Fibroblast of pulmonary artery (primary cell): ENCODE data around the gene C10orf71.

Source experiments
- DNase-seq: peaks from one replicate; pipeline ENCODE4 v3.0.0-alpha.2; 2010; ENCODE audit warnings: low read depth
- H3K4me3 ChIP-seq: replicated peaks from 2 replicates; pipeline ENCODE4 v1.5.1; 2011; ENCODE audit warnings: low read depth, mild to moderate bottlenecking, control low read depth, low read length, moderate library complexity
- TF ChIP-seq, protein P1 (sequence below): IDR thresholded peaks from 2 replicates; pipeline ENCODE4 v1.5.1; 2011; ENCODE audit warnings: mild to moderate bottlenecking, control low read depth, low read length, inconsistent platforms; ENCODE audit errors: missing control alignments

The C10orf71 gene

GRCh38 chr10:49279015-49279880 is 19.7 kb upstream of the C10orf71 start:
- H3K4me3 ChIP-seq: no peak overlapping the region
- TF ChIP-seq, protein P1, sequence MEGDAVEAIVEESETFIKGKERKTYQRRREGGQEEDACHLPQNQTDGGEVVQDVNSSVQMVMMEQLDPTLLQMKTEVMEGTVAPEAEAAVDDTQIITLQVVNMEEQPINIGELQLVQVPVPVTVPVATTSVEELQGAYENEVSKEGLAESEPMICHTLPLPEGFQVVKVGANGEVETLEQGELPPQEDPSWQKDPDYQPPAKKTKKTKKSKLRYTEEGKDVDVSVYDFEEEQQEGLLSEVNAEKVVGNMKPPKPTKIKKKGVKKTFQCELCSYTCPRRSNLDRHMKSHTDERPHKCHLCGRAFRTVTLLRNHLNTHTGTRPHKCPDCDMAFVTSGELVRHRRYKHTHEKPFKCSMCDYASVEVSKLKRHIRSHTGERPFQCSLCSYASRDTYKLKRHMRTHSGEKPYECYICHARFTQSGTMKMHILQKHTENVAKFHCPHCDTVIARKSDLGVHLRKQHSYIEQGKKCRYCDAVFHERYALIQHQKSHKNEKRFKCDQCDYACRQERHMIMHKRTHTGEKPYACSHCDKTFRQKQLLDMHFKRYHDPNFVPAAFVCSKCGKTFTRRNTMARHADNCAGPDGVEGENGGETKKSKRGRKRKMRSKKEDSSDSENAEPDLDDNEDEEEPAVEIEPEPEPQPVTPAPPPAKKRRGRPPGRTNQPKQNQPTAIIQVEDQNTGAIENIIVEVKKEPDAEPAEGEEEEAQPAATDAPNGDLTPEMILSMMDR: no peak

DNA sequence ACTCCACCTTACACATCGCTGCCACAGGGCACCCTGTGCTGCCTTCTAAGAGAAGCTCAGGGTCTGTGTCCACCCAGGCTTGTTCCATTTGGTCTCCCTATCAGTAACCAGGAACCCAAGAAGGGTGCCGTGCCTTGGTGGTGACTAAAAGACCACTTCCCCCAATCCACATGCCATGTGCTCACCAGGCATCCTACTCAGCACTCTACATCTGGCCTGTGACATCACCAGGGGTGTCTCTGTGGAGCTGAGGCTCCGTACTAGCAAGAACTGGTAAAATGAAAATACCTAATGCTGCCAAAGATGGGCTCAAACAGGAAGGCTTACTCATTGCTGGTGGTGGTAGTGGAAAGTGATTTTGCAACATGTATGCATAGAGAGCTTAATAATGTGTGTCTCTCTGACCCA is 19.0 kb upstream of the C10orf71 start:
- peak; percentile 40 for DNase-seq
- H3K4me3 ChIP-seq: no peak overlapping the region
- TF ChIP-seq, protein P1: no peak

More at GRCh38 chr10:49279015-49279880, 19.7 kb upstream of the C10orf71 start:
- DNase-seq: no peak

- TF ChIP-seq, protein P1: no peak
- no peak for DNase-seq
- no peak overlapping the region for H3K4me3 ChIP-seq
Measured at GRCh38 chr10:49281461-49281860, 17.5 kb upstream of the C10orf71 start.

- TF ChIP-seq, protein P1: no peak
- no peak for DNase-seq
- H3K4me3 ChIP-seq: no peak overlapping the region
Measured at GRCh38 chr10:49282306-49282705, 16.7 kb upstream of the C10orf71 start.

DNA sequence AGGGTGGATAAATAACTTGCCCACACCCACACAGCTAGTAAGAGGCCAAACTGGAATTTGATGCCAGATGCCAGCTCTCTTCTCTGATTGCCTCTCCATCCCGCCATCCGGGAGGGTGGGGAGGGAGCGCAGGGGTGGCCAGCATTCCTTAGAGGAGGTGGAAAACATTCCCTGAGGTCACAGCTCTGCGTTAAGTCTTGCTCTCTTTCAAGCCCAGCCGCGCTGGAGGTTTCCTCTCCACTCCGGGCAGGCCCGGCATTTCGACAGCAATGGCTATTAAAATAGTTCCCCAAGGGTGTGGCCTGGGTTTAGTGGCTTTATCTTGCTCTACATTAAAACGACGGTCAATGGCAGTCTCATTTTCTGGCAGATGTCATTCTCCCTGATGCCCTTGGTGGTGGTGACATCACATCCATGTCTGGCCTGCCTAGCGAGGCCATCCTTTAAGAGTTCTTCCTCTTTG is 16.1 kb upstream of the C10orf71 start:
- no peak overlapping the region for H3K4me3 ChIP-seq
- TF ChIP-seq, protein P1: no peak
- DNase-seq: no peak

- TF ChIP-seq, protein P1: no peak
- no peak for DNase-seq
- no peak overlapping the region for H3K4me3 ChIP-seq
Measured at GRCh38 chr10:49283491-49283890, 15.5 kb upstream of the C10orf71 start.

- TF ChIP-seq, protein P1: no peak
- no peak overlapping the region for H3K4me3 ChIP-seq
- DNase-seq: no peak
Measured at GRCh38 chr10:49284356-49284755, 14.6 kb upstream of the C10orf71 start.
